NOMO-1 (cell line): Measurements from ENCODE around the gene HTRA3.

Experiments
- DNase-seq, 2 experiments: peaks; one replicate each; lab custom pipeline; 2025; ENCODE audit not compliant: unreplicated experiment in 2 of 2; lab: John Stamatoyannopoulos, UW

The HTRA3 gene

GRCh38 chr4:8278421-8279287 lies 9.1 kb downstream of the HTRA3 start:
- no peak for DNase-seq

GRCh38 chr4:8279321-8280157 lies 10.0 kb downstream of the HTRA3 start:
- no peak for DNase-seq

GRCh38 chr4:8280158-8280875 lies 10.8 kb downstream of the HTRA3 start:
- no peak for DNase-seq

GRCh38 chr4:8280876-8281440 lies 11.4 kb downstream of the HTRA3 start:
- no peak for DNase-seq

GRCh38 chr4:8281519-8282133 lies 12.1 kb downstream of the HTRA3 start:
- DNase-seq = no peak

- DNase-seq = no peak
These were observed 12.6 kb downstream of the HTRA3 start for GRCh38 chr4:8282134-8282641.

- DNase-seq = no peak
These were observed 13.2 kb downstream of the HTRA3 start for GRCh38 chr4:8282742-8283141.

GRCh38 chr4:8283161-8283560 lies 13.6 kb downstream of the HTRA3 start:
- DNase-seq = peak; percentile 15 to 16

GRCh38 chr4:8283631-8284121 lies 14.1 kb downstream of the HTRA3 start:
- DNase-seq = no peak

GRCh38 chr4:8284391-8284790 lies 14.8 kb downstream of the HTRA3 start:
- no peak for DNase-seq

GRCh38 chr4:8285143-8285975 lies 15.8 kb downstream of the HTRA3 start:
- DNase-seq = no peak

- DNase-seq = no peak
These were observed 16.6 kb downstream of the HTRA3 start for GRCh38 chr4:8285976-8286718.

GRCh38 chr4:8286719-8287342 lies 17.3 kb downstream of the HTRA3 start:
- no peak for DNase-seq

- no peak for DNase-seq
These were observed 18.1 kb downstream of the HTRA3 start for GRCh38 chr4:8287343-8288280.

- DNase-seq = no peak
These were observed 19.7 kb downstream of the HTRA3 start for GRCh38 chr4:8289151-8289750.

- DNase-seq = no peak
These were observed 20.6 kb downstream of the HTRA3 start for GRCh38 chr4:8289956-8290700.
